ENCODE results near the gene LILRB2. TPM values are rescaled to one million over a fixed set of nuclear protein-coding genes. Genes with fewer than 3 reads are reported as not detected.
"Not testable (repeated sequence)": the region's sequence is repeated elsewhere in the genome, so short reads cannot be mapped to it uniquely, and the experiment has no call there.

The LILRB2 gene
- total RNA-seq, 6 experiments from 2014 or later = 1.6 to 9.8 (median 3.0) TPM

- DNase-seq = no peak
- 46% methylated on average over 3 of the region's 3 CpGs for WGBS (ENCODE audit: insufficient coverage, low coverage, low lambda C conversion rate, missing lambda C conversion rate)
- intact Hi-C loops (cut with DNase I) = no loop called here
Measured at GRCh38 chr19:54273821-54274220, 7.1 kb downstream of the LILRB2 start.

GRCh38 chr19:54272181-54272580, 8.7 kb downstream of the LILRB2 start:
- peak in 3 of 4 donors; percentile 13 to 42 (median 30) for ATAC-seq
- H3K27ac ChIP-seq; intact Hi-C loops (cut with DNase I): not testable (repeated sequence)

More at GRCh38 chr19:54273821-54274220, 7.1 kb downstream of the LILRB2 start:
- ATAC-seq = no peak
- Histone ChIP-seq H3K27ac (no peak overlapping the region), H3K4me3 (no peak overlapping the region), H3K36me3 (no peaks in the 10 kb centered on the region), H3K27me3 (no peaks in the 10 kb centered on the region), H3K4me1 (no peaks in the 10 kb centered on the region), H3K9me3 (no peaks in the 10 kb centered on the region)
- TF ChIP-seq POLR2A (IDR thresholded peaks at IDR 0.05) = no peak

DNA sequence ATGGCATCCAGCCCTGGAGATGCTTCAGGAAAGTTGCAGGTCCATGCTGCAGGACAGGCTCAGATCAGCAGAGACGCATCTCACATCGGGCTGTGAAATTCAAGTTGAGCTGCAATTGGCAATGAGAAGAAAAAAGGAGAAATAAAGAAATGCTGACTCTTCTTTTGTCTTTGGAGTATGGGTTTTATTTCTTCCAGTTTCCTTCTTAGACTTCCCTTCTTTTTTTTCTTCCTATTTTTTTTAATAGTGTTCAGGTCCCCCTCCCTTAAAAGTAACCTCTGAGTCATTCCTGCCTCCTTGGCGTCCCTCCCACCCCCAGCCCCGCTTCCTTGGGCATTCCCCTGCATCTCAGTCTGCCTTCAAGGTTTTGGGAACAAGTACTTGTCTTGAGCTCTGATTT, 9.3 kb downstream of the LILRB2 start:
- DNase-seq; H3K27me3 ChIP-seq; H3K27ac ChIP-seq; H3K4me3 ChIP-seq; H3K36me3 ChIP-seq; H3K4me1 ChIP-seq; H3K9me3 ChIP-seq; intact Hi-C loops (cut with DNase I): not testable (repeated sequence)
- peak; percentile 28 to 64 (median 44) for ATAC-seq
- WGBS (ENCODE audit: insufficient coverage, low coverage, low lambda C conversion rate, missing lambda C conversion rate) = 24% methylated on average over 4 of the region's 4 CpGs

More at GRCh38 chr19:54272181-54272580, 8.7 kb downstream of the LILRB2 start:
- not testable (repeated sequence) for H3K9me3 ChIP-seq, H3K4me3 ChIP-seq, H3K36me3 ChIP-seq, H3K27me3 ChIP-seq, H3K4me1 ChIP-seq, DNase-seq
- WGBS (ENCODE audit: insufficient coverage, low coverage, low lambda C conversion rate, missing lambda C conversion rate) = 64% methylated on average over 4 of the region's 5 CpGs

GRCh38 chr19:54271106-54271505, 9.8 kb downstream of the LILRB2 start:
- 46% methylated on average over 6 of the region's 8 CpGs for WGBS (ENCODE audit: insufficient coverage, low coverage, low lambda C conversion rate, missing lambda C conversion rate)
- Histone ChIP-seq H3K27me3 (no peaks in the 10 kb centered on the region), H3K27ac (no peak overlapping the region), H3K4me3 (no peak overlapping the region), H3K9me3 (no peaks in the 10 kb centered on the region), H3K36me3 (no peaks in the 10 kb centered on the region), H3K4me1 (no peaks in the 10 kb centered on the region)
- intact Hi-C loops (cut with DNase I) = no loop called here
- TF ChIP-seq, protein P1, sequence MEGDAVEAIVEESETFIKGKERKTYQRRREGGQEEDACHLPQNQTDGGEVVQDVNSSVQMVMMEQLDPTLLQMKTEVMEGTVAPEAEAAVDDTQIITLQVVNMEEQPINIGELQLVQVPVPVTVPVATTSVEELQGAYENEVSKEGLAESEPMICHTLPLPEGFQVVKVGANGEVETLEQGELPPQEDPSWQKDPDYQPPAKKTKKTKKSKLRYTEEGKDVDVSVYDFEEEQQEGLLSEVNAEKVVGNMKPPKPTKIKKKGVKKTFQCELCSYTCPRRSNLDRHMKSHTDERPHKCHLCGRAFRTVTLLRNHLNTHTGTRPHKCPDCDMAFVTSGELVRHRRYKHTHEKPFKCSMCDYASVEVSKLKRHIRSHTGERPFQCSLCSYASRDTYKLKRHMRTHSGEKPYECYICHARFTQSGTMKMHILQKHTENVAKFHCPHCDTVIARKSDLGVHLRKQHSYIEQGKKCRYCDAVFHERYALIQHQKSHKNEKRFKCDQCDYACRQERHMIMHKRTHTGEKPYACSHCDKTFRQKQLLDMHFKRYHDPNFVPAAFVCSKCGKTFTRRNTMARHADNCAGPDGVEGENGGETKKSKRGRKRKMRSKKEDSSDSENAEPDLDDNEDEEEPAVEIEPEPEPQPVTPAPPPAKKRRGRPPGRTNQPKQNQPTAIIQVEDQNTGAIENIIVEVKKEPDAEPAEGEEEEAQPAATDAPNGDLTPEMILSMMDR (IDR thresholded peaks at IDR 0.05) = no peak
- TF ChIP-seq POLR2A (IDR thresholded peaks at IDR 0.05) = no peak
- DNase-seq = no peak
- peak; percentile 50 to 75 (median 71) for ATAC-seq

DNA sequence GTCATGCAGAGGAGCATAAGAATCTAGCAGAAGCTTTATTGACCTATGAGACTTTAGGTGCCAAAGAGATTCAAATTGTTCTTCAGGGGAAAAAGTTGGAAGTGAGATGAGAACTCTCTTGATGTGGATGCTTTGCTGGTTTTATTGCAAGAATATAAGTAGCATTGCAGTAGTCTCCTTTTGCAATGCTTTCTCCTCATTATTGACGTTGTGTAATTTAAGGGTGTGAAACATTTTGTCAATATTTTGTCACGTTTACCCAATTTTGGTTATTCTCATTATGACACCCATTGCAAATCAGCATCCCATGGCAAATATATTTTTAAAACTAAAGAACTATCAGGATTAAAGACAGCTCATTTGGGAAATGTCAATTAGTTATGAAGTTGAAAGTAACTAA, 12.0 kb downstream of the LILRB2 start:
- ATAC-seq = no peak
- no peaks in the 10 kb centered on the region for H3K4me1 ChIP-seq
- no peaks in the 10 kb centered on the region for H3K36me3 ChIP-seq
- H3K9me3 ChIP-seq = no peaks in the 10 kb centered on the region
- intact Hi-C loops (cut with DNase I) = no loop called here
- TF ChIP-seq POLR2A (IDR thresholded peaks at IDR 0.05) = no peak
- TF ChIP-seq, protein P1 (IDR thresholded peaks at IDR 0.05) = no peak
- no peak overlapping the region for H3K27ac ChIP-seq
- H3K27me3 ChIP-seq = no peaks in the 10 kb centered on the region
- no peak overlapping the region for H3K4me3 ChIP-seq
- 19% methylated on average over 2 of the region's 2 CpGs for WGBS (ENCODE audit: insufficient coverage, low coverage, low lambda C conversion rate, missing lambda C conversion rate)
- no peak for DNase-seq

DNA sequence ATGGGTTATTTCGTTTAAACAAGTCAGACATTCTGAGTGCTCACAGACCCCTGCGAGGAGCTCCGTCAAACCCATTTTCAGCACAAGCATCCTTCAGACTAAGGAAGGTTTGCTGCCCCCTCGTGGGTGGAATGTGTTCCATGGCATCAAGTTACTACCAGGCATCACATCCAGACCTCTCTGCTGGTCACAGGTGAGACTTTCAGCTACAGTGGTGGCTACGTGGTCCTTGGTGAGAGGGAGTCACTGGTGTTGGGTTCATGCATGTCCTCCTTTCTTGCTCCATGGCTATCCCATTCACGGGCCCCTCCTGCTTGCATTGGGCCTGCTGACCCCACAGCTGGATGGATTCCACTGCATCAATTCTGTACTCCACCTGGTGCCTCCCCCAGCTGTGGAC, 14.8 kb downstream of the LILRB2 start:
- peak; percentile 71 to 78 (median 76) for DNase-seq
- peak; percentile 75 to 89 (median 83) for ATAC-seq
- TF ChIP-seq, protein P1 (IDR thresholded peaks at IDR 0.05) = peak; percentile 55 to 86 (median 81)
- TF ChIP-seq POLR2A (IDR thresholded peaks at IDR 0.05) = no peak
- WGBS (ENCODE audit: insufficient coverage, low coverage, low lambda C conversion rate, missing lambda C conversion rate) = 7% methylated on average over 6 of the region's 6 CpGs
- H3K4me3 ChIP-seq = no peak overlapping the region
- intact Hi-C loops (cut with DNase I) = no loop called here
- no peaks in the 10 kb centered on the region for H3K36me3 ChIP-seq
- H3K27me3 ChIP-seq = no peaks in the 10 kb centered on the region
- H3K4me1 ChIP-seq = no peaks in the 10 kb centered on the region
- no peak overlapping the region for H3K27ac ChIP-seq
- H3K9me3 ChIP-seq = no peaks in the 10 kb centered on the region

Measured in right lobe of liver (tissue), 6 donors.